ENCODE data around the gene SERPINB13. TPM values are rescaled to one million over a fixed set of nuclear protein-coding genes. Genes with fewer than 3 reads are reported as not detected.

SERPINB13 gene
- total RNA-seq, 2 experiments from 2014 or later = not detected

Other genes starting within 250 kb of the SERPINB13 start
- gene KDSR, start 220.1 kb upstream of the SERPINB13 start, total RNA-seq = 10 to 100 TPM; 50.5 to 55.8 TPM
- 10 to 100 TPM; 43.3 to 47.3 TPM for gene VPS4B, start 164.9 kb upstream of the SERPINB13 start, total RNA-seq
- gene SERPINB5, start 110.4 kb upstream of the SERPINB13 start, total RNA-seq = not detected
- not detected for gene SERPINB12, start 45.0 kb upstream of the SERPINB13 start, total RNA-seq
- not detected for gene SERPINB4, start 56.9 kb downstream of the SERPINB13 start, total RNA-seq
- gene SERPINB3, start 74.5 kb downstream of the SERPINB13 start, total RNA-seq = not detected
- not detected for gene SERPINB11, start 115.6 kb downstream of the SERPINB13 start, total RNA-seq
- gene SERPINB7, start 188.1 kb downstream of the SERPINB13 start, total RNA-seq = not detected